Stimulated activated CD4-positive, alpha-beta T cell treated with anti-CD3 and anti-CD28 coated beads, Interleukin-12 subunit alpha, Interleukin-12 subunit beta, amount 100 ng/mL, for 24 hours (primary cell): ENCODE measurements around the gene ARSJ.

Experiments
- DNase-seq, 2 experiments: peaks; one replicate each; pipeline ENCODE4 v3.0.0-alpha.2; 2020; ENCODE audit warnings: low read depth in 2 of 2

ARSJ gene

GRCh38 chr4:113987382-113987941 lies 8.0 kb upstream of the ARSJ start:
- no peak for DNase-seq

- DNase-seq = no peak
These were observed 2.7 kb upstream of the ARSJ start for GRCh38 chr4:113982181-113982580.

DNA sequence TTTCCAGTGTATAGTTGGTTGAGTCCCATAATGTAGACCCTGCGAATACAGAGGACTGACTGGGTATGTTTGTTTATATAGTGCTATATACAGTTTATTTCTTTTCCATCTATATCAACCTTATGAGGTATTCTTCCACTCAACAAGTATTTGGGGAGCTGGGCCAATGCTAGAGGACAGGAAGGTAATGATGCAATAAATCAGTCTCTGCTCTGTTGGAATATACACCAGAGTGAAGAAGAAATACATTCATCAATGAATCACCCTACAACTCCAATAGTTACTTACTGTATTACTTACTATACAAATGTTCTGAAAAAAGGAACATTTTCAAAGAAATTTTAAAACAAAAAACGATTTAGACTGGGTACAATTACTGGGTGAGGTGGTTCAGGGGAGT lies 2.1 kb upstream of the ARSJ start:
- DNase-seq = no peak

GRCh38 chr4:113979905-113980615 lies 613 bp upstream of the ARSJ start:
- DNase-seq = no peak

DNA sequence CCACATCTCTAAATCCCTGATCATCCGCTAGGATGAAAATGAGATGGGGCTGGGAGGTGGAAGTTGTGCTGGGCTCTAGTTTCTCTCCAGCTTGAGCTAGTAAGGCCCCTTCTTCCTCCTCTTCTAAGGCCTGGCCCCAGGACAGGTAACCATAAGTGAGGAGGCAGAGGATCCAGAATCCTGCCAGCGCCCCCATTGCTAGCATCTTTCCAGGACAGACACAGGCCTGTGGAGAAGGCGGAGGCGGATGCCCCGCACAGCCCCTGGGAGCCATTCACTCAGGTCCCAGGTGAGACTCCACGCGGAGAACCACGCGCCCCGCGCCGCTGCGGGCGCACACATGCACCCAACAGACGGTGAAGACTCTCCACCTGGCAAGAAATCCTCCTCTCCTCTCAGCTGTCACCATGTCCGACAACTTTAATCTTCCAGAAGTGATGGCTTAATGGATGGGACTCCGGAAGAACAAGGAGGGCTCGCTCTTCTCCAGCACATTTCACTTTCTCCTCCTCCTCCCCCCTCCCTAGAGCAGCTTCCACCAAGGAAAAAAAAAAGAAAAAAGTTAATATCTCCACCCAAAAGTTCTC lies 793 bp downstream of the ARSJ start:
- DNase-seq = no peak

GRCh38 chr4:113978105-113978504 lies 1.3 kb downstream of the ARSJ start:
- no peak for DNase-seq

DNA sequence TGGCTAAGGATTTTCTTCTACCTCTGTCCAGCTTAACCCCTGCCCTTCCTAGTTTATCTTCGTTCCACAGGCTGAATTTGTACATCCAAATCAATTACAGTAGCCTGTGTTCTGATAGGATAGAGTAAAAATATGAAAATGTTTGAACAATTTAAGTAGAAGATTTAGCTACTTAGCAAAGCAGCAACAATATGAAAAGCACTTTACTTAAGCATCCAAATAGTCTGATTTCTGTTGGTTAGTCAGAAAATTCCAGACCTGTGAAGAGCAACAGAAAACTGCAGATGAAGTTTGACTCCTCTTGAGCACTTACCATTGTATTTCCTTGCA lies 2.0 kb downstream of the ARSJ start:
- no peak for DNase-seq

DNA sequence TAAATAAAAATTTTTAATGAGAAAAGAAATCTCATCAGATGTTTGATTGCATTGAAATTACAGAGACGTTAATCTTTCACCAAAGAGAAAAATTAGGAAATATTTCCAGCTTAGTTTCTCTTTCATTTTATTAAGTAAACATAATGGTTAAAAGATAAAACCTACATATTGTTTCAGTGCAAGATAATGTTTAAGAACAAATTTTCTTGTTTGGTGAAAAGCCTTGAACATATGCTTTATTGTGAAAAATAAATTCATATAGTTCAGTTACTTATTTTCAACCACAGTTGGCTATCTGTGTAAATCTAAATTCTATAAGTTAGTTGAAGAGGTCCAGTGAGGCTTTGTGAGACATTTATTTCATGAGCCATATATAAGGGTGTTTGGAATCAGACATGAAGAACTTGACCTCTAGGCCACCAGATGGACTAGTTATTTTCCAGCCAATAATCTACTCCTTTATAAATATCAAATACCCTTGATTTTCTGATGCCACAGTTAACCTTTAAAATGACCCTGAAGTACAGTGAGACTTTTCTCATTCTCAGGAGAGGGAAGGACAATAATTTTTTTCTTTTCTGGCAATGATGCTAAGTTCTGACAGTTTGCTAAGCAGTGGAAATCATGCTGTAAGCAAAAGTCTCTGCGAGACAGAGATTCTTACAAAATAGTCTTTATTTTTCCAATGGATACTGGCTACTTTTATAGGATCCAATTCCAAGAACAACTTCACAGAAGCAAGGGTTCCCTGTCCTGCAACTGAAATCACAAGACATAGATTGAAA lies 2.5 kb downstream of the ARSJ start:
- no peak for DNase-seq

DNA sequence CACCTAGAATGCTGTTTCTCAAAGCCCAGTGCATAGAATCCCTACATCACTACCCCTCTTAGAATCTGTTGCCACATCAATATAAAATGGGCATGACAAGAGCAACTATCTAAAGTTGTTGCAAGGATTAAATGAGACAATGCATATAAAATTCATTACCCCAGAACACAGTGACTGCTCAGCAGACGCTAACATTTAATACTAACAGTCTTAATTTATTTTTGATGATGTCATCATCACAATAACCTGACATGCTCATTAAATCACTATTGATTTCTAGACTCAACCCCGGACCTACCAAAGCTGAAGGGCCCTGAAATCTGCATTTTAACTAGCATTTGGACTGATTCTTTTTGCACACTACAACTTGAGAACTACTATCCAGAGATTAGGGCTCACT lies 3.9 kb downstream of the ARSJ start:
- no peak for DNase-seq

GRCh38 chr4:113974467-113974866 lies 5.0 kb downstream of the ARSJ start:
- DNase-seq = no peak

- no peak for DNase-seq
These were observed 6.1 kb downstream of the ARSJ start for GRCh38 chr4:113973345-113973744.

DNA sequence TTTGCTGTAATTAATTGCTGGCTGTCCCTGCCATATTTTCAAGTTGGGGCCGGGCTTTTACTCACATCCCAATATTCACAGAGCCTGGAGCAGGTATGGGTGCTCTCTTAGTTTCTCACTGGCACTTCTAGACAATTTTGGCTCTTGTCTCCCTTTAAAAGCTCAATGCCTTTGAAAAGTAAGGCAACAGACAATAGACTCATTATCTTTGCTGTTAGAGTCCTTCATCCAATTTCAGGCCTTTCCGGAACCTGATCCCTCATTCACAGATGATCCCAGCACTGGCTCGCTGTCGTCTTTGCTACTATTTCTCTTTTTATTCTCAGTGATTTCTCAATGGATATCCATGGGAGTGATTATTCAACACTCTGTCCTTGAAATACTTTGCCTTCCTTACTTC lies 6.7 kb downstream of the ARSJ start:
- DNase-seq = no peak

GRCh38 chr4:113971706-113972360 lies 7.6 kb downstream of the ARSJ start:
- no peak for DNase-seq

DNA sequence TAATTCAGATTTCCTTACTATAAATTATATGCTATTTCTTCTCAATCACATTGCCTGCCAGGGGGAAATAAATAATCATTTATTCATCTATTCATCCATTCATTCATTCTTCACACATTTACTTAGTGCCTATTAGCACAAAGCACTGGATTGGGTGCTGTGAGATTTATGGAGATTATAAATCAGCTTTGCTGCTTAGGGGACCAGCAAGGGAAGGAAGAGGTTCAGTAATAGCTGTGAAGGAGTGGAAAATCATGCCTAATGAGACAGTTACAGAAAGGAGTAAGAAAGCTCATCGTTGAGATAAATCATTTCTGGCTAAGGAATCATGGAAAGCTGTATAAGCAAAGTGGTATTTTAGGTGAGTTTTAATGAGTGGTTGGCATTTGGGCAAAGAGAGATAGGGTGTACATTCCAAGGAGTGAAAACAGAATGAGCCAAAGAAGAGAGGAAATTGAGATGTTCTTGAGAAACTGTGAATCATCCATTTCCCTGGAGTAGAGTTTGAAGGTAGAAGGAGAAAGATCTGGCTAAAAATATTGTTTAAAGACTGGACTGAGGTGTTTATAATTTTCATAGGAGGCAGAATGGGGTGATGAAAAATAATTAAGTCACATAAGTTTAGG lies 9.6 kb downstream of the ARSJ start:
- no peak for DNase-seq

GRCh38 chr4:113968473-113968872 lies 11.0 kb downstream of the ARSJ start:
- no peak for DNase-seq

- no peak for DNase-seq
These were observed 11.8 kb downstream of the ARSJ start for GRCh38 chr4:113967687-113968086.

DNA sequence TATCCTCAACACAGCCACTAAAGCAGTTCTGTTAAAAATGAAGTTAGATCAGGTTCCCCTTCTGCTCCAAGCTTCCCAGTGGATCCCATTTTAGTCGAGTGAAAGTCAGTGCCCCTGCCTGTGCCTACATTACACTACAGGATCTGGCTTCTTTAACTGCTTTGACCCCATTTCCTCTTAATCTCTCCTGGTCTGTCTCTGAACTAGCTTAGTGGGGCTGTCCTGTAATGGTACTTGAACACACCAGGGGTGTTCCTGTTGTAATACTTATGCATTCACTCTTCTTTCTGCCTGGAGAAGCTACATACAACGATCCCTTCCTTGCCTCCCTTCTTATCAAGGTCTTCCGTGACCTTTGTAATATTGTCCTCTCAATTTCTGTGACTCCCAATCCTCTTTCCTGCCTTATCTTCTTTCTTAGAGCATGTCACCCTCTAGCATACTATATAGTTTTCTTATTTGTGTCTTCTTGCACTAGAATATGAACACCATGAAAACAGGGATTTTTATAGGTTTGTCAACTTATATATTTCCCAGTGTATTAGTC lies 16.7 kb downstream of the ARSJ start:
- DNase-seq = no peak

DNA sequence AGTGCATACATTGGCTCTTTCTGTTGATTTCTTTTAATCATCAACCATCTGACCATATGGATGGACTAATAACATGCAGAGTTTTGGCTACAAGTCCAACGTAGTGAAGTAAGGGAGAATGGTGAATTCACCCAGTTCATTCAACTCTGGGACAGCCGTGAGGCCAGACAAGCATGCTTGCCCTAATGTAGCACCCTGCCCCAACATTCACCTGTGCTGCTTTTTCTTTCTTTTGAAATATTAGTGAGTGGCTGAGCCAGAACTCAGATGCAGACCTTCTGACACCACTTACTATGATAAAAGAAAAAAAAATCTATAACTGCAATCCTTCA lies 17.5 kb downstream of the ARSJ start:
- DNase-seq = no peak

GRCh38 chr4:113960684-113961321 lies 18.6 kb downstream of the ARSJ start:
- DNase-seq = no peak

DNA sequence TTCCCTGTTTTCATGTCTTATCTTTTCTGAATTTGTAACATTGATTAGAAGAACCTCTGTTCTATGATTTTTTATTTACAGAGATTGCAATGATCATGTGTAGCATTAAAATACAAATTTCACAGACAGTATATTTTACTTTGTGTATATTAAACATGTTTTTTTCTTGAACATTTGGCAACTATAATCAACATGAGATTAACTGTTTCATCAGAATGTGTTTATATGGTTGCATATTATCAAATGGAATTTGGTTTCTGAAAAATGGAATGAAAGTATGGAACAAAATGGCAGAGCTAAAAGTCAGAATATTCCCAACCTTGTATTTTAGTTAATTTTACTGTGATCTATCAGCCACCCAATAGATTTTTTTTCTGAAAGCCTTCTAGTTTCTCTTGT lies 19.9 kb downstream of the ARSJ start:
- DNase-seq = no peak
